Liver (tissue), 9 donors: ENCODE results near the gene S100A12. TPM values are rescaled to one million over a fixed set of nuclear protein-coding genes. Genes with fewer than 3 reads are reported as not detected.

Source experiments
- DNase-seq: peaks from one replicate; pipeline ENCODE4 v3.0.0-alpha.2; 2017; ENCODE audit warnings: low spot score
- H3K27ac ChIP-seq, 2 donors: one replicate each; pipeline ENCODE4 v1.7.0; 2013; ENCODE audit warnings: inconsistent platforms in 2 of 2, low read length in 2 of 2, control low read depth in 1 of 2, low read depth in 1 of 2, mild to moderate bottlenecking in 1 of 2
- H3K27me3 ChIP-seq, 4 donors: one replicate each; pipeline versions ENCODE4 v1.6.1 to v1.7.0; 2013; ENCODE audit warnings: low read length in 3 of 4, inconsistent platforms in 1 of 4, mild to moderate bottlenecking in 1 of 4, moderate library complexity in 1 of 4; ENCODE audit not compliant: control insufficient read depth in 4 of 4, insufficient read depth in 4 of 4
- H3K36me3 ChIP-seq, 4 donors: one replicate each; pipeline versions ENCODE4 v1.6.1 to v1.7.0; 2013; ENCODE audit warnings: low read length in 3 of 4, mild to moderate bottlenecking in 3 of 4, low read depth in 1 of 4, moderate library complexity in 1 of 4; ENCODE audit not compliant: control insufficient read depth in 4 of 4, insufficient read depth in 3 of 4
- H3K4me1 ChIP-seq, 4 donors: one replicate each; pipeline versions ENCODE4 v1.6.1 to v1.7.0; 2013; ENCODE audit warnings: low read length in 3 of 4, mild to moderate bottlenecking in 3 of 4, moderate library complexity in 1 of 4; ENCODE audit not compliant: control insufficient read depth in 4 of 4, insufficient read depth in 4 of 4
- H3K4me3 ChIP-seq, 3 donors: one replicate each; pipeline versions ENCODE4 v1.6.1 to v1.7.0; 2013; ENCODE audit warnings: low read length in 3 of 3, control low read depth in 1 of 3, low read depth in 1 of 3, mild to moderate bottlenecking in 1 of 3
- H3K9ac ChIP-seq, 2 donors: one replicate each; pipeline ENCODE4 v1.7.0; 2013; ENCODE audit warnings: low read length in 2 of 2, mild to moderate bottlenecking in 2 of 2, moderate library complexity in 2 of 2, control low read depth in 1 of 2, low read depth in 1 of 2
- H3K9me3 ChIP-seq, 4 donors: one replicate each; pipeline versions ENCODE4 v1.6.1 to v1.7.0; 2013; ENCODE audit warnings: low read length in 3 of 4; ENCODE audit not compliant: control insufficient read depth in 4 of 4
- FOXA1 ChIP-seq: IDR thresholded peaks from 2 replicates; pipeline ENCODE4 v1.6.1; 2016; ENCODE audit warnings: antibody characterized with exemption
- HNF4A ChIP-seq, 2 donors: conservative IDR thresholded peaks; 2 replicates each; pipeline ENCODE4 v1.6.1; 2016; ENCODE audit warnings: antibody characterized with exemption in 2 of 2, mild to moderate bottlenecking in 2 of 2
- HNF4G ChIP-seq: IDR thresholded peaks from 2 replicates; pipeline ENCODE4 v1.6.1; 2016; ENCODE audit warnings: antibody characterized with exemption
- JUND ChIP-seq, 2 donors: IDR thresholded peaks; 2 replicates each; pipeline ENCODE4 v1.6.1; 2016; ENCODE audit warnings: antibody characterized with exemption in 2 of 2
- NR2F2 ChIP-seq: IDR thresholded peaks from 2 replicates; pipeline ENCODE4 v1.6.1; 2016; ENCODE audit warnings: antibody characterized with exemption
- RAD21 ChIP-seq, 2 donors: IDR thresholded peaks; 2 replicates each; pipeline ENCODE4 v1.6.1; 2016; ENCODE audit warnings: antibody characterized with exemption in 2 of 2, mild to moderate bottlenecking in 2 of 2
- RXRA ChIP-seq, 2 donors: IDR thresholded peaks; 2 replicates each; pipeline ENCODE4 v1.6.1; 2017 to 2018; ENCODE audit warnings: antibody characterized with exemption in 2 of 2, mild to moderate bottlenecking in 1 of 2
- SP1 ChIP-seq: IDR thresholded peaks from 2 replicates; pipeline ENCODE4 v1.6.1; 2018; ENCODE audit warnings: antibody characterized with exemption, mild to moderate bottlenecking
- TAF1 ChIP-seq: conservative IDR thresholded peaks from 2 replicates; pipeline ENCODE4 v1.6.1; 2016; ENCODE audit warnings: antibody characterized with exemption, mild to moderate bottlenecking
- YY1 ChIP-seq: IDR thresholded peaks from 2 replicates; pipeline ENCODE4 v1.6.1; 2016; ENCODE audit warnings: antibody characterized with exemption, mild to moderate bottlenecking
- WGBS: extraction: QIAGEN DNeasy Blood & Tissue Kit; methylation state at CpG from one replicate; pipeline ENCODE4 v1.1.7; 2013; 5-methylcytosine and 5-hydroxymethylcytosine counted together
- polyA plus RNA-seq, 2 donors: library from polyadenylated mRNA; stranded (reverse) in 1 of 2; unstranded in 1 of 2; fragments of 200-250 nt in 1 of 2; fragments of >200 nt in 1 of 2; fragmentation: Nextera tagmentation in 1 of 2; extraction: Ambion mirVana in 1 of 2; gene quantifications; one replicate each; pipeline versions ENCODE4 v1.2.1 to v1.2.3, GENCODE V29; 2013 to 2015
- total RNA-seq, 2 donors: library from RNA; depleted of rRNA; stranded (reverse); fragments of >200 nt; gene quantifications; one replicate each; pipeline ENCODE4 v1.2.3, GENCODE V29; 2014
- TF ChIP-seq, protein P1 (sequence below): IDR thresholded peaks from 2 replicates; pipeline ENCODE4 v1.6.1; 2016; ENCODE audit warnings: antibody characterized with exemption
- TF ChIP-seq, protein P2 (sequence below): IDR thresholded peaks from 2 replicates; pipeline ENCODE4 v1.6.1; 2016; ENCODE audit warnings: antibody characterized with exemption
- TF ChIP-seq, protein P3 (sequence below): IDR thresholded peaks from 2 replicates; pipeline ENCODE4 v1.6.1; 2016; ENCODE audit warnings: antibody characterized with exemption
- TF ChIP-seq, protein P4 (sequence below): IDR thresholded peaks from 2 replicates; pipeline ENCODE4 v1.6.1; 2016; ENCODE audit warnings: antibody characterized with exemption, mild to moderate bottlenecking
- TF ChIP-seq, protein P5 (sequence below): fragments of 150-350 bp; IDR thresholded peaks from 2 replicates; pipeline ENCODE4 v1.5.1; 2017; ENCODE audit warnings: improper control_type of control experiment, low read depth, low read length; ENCODE audit not compliant: missing input control
- donor health status: healthy.
- donor health status: healthy.
- donor health status: healthy.
- donor health status: healthy.
- donor health status: healthy.

The S100A12 gene
- total and polyA plus RNA-seq, 4 donors, result 3.3 to 35.2 (median 12.1) TPM

DNA sequence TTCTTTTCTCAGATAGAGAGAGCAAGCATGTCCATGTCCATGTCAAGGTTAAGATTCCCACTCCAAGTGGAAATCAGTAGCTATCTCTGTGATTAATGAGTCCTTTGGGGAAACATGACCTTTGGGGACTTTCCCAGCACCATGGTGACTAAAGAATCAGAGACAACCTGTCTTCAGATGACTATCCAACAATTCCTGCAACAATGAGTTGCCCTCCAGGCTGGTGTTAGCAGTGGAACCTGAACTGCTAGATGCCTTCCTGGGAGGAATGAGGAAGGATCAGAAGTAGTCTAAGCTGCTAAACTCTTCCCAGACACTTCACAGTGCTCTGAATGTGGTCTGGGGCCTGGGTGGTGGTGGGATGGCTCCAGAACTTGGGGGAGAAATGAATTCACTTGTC lies 11.3 kb downstream of the S100A12 start:
- no peak overlapping the region for H3K27ac ChIP-seq
- H3K4me3 ChIP-seq, result no peak overlapping the region
- H3K4me1 ChIP-seq, result no peaks in the 10 kb centered on the region
- no peak overlapping the region for H3K9ac ChIP-seq
- no peaks in the 10 kb centered on the region for H3K36me3 ChIP-seq
- no peak for TF ChIP-seq FOXA1
- TF ChIP-seq, protein P1, sequence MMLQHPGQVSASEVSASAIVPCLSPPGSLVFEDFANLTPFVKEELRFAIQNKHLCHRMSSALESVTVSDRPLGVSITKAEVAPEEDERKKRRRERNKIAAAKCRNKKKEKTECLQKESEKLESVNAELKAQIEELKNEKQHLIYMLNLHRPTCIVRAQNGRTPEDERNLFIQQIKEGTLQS, result no peak
- TF ChIP-seq NR2F2, result no peak
- no peak for TF ChIP-seq RAD21 (IDR thresholded peaks at IDR 0.05)
- no peak for TF ChIP-seq JUND (IDR thresholded peaks at IDR 0.05)
- TF ChIP-seq, protein P2, sequence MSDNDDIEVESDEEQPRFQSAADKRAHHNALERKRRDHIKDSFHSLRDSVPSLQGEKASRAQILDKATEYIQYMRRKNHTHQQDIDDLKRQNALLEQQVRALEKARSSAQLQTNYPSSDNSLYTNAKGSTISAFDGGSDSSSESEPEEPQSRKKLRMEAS, result no peak
- TF ChIP-seq, protein P3, sequence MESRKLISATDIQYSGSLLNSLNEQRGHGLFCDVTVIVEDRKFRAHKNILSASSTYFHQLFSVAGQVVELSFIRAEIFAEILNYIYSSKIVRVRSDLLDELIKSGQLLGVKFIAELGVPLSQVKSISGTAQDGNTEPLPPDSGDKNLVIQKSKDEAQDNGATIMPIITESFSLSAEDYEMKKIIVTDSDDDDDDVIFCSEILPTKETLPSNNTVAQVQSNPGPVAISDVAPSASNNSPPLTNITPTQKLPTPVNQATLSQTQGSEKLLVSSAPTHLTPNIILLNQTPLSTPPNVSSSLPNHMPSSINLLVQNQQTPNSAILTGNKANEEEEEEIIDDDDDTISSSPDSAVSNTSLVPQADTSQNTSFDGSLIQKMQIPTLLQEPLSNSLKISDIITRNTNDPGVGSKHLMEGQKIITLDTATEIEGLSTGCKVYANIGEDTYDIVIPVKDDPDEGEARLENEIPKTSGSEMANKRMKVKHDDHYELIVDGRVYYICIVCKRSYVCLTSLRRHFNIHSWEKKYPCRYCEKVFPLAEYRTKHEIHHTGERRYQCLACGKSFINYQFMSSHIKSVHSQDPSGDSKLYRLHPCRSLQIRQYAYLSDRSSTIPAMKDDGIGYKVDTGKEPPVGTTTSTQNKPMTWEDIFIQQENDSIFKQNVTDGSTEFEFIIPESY, result no peak
- no peaks in the 10 kb centered on the region for H3K9me3 ChIP-seq
- peaks cover 0 to 4% (median 1%) of the 10 kb centered on the region in 4 donors for H3K27me3 ChIP-seq
- no peak for DNase-seq

DNA sequence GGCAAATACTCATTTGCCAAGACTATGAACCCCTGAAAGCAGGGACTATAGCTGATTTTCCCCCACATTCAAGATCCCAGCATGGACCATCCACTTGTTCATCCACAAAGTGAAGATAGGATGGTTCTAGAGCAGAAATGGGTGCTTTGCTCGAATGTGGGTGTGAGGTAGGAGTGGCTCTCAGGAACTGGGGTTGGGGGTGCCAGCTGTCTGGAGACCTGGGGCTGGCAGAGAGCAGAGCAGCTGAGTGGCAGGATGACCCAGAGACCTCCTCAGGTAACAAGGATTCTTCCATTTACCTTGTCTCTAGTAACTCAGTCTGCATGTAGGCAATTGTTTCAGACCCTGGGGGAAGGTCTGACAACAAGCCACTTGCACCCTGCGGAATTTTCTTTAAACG lies 11.8 kb downstream of the S100A12 start:
- TF ChIP-seq, protein P3, result no peak
- no peak for TF ChIP-seq YY1
- no peak for TF ChIP-seq JUND (IDR thresholded peaks at IDR 0.05)
- TF ChIP-seq FOXA1, result no peak
- no peak for TF ChIP-seq RXRA (IDR thresholded peaks at IDR 0.05)
- no peak for TF ChIP-seq TAF1
- TF ChIP-seq, protein P4, sequence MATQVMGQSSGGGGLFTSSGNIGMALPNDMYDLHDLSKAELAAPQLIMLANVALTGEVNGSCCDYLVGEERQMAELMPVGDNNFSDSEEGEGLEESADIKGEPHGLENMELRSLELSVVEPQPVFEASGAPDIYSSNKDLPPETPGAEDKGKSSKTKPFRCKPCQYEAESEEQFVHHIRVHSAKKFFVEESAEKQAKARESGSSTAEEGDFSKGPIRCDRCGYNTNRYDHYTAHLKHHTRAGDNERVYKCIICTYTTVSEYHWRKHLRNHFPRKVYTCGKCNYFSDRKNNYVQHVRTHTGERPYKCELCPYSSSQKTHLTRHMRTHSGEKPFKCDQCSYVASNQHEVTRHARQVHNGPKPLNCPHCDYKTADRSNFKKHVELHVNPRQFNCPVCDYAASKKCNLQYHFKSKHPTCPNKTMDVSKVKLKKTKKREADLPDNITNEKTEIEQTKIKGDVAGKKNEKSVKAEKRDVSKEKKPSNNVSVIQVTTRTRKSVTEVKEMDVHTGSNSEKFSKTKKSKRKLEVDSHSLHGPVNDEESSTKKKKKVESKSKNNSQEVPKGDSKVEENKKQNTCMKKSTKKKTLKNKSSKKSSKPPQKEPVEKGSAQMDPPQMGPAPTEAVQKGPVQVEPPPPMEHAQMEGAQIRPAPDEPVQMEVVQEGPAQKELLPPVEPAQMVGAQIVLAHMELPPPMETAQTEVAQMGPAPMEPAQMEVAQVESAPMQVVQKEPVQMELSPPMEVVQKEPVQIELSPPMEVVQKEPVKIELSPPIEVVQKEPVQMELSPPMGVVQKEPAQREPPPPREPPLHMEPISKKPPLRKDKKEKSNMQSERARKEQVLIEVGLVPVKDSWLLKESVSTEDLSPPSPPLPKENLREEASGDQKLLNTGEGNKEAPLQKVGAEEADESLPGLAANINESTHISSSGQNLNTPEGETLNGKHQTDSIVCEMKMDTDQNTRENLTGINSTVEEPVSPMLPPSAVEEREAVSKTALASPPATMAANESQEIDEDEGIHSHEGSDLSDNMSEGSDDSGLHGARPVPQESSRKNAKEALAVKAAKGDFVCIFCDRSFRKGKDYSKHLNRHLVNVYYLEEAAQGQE, result no peak
- TF ChIP-seq, protein P5, sequence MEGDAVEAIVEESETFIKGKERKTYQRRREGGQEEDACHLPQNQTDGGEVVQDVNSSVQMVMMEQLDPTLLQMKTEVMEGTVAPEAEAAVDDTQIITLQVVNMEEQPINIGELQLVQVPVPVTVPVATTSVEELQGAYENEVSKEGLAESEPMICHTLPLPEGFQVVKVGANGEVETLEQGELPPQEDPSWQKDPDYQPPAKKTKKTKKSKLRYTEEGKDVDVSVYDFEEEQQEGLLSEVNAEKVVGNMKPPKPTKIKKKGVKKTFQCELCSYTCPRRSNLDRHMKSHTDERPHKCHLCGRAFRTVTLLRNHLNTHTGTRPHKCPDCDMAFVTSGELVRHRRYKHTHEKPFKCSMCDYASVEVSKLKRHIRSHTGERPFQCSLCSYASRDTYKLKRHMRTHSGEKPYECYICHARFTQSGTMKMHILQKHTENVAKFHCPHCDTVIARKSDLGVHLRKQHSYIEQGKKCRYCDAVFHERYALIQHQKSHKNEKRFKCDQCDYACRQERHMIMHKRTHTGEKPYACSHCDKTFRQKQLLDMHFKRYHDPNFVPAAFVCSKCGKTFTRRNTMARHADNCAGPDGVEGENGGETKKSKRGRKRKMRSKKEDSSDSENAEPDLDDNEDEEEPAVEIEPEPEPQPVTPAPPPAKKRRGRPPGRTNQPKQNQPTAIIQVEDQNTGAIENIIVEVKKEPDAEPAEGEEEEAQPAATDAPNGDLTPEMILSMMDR, result no peak
- no peak for TF ChIP-seq HNF4G
- TF ChIP-seq, protein P1, result no peak
- TF ChIP-seq HNF4A (conservative IDR thresholded peaks at IDR 0.05), result no peak
- TF ChIP-seq, protein P2, result no peak
- TF ChIP-seq SP1, result no peak
- TF ChIP-seq RAD21 (IDR thresholded peaks at IDR 0.05), result no peak
- Histone ChIP-seq H3K4me1 (no peaks in the 10 kb centered on the region), H3K27me3 (peaks cover 0 to 4% (median 1%) of the 10 kb centered on the region in 4 donors), H3K9ac (no peak overlapping the region), H3K27ac (no peak overlapping the region), H3K9me3 (no peaks in the 10 kb centered on the region), H3K36me3 (no peaks in the 10 kb centered on the region), H3K4me3 (no peak overlapping the region)
- DNase-seq, result no peak
- 73% methylated on average over 3 of the region's 3 CpGs for WGBS
